Mesothelial cell of epicardium (in vitro differentiated cells): ENCODE measurements around the gene NDUFS8. TPM values are rescaled to one million over a fixed set of nuclear protein-coding genes. Genes with fewer than 3 reads are reported as not detected.

Experiments
- DNase-seq, 2 experiments: peaks; one replicate each; pipeline ENCODE4 v3.0.0; 2021; ENCODE audit warnings: low spot score in 2 of 2; ENCODE audit not compliant: unreplicated experiment in 2 of 2
- H3K27ac Mint-ChIP-seq: 2 replicates; pipeline ENCODE4 v1.8.0; 2021; ENCODE audit warnings: mixed read lengths
- H3K27me3 Mint-ChIP-seq: 2 replicates; pipeline ENCODE4 v1.8.0; 2021; ENCODE audit warnings: low read depth, mixed read lengths
- H3K36me3 Mint-ChIP-seq: 2 replicates; pipeline ENCODE4 v1.8.0; 2021; ENCODE audit warnings: mixed read lengths
- H3K4me1 Mint-ChIP-seq: 2 replicates; pipeline ENCODE4 v1.8.0; 2021; ENCODE audit warnings: mixed read lengths
- H3K4me3 Mint-ChIP-seq: 2 replicates; pipeline ENCODE4 v1.8.0; 2021; ENCODE audit warnings: mild to moderate bottlenecking, moderate library complexity, mixed read lengths
- H3K9me3 Mint-ChIP-seq: 2 replicates; pipeline ENCODE4 v1.8.0; 2021; ENCODE audit warnings: mixed read lengths
- total RNA-seq: library from RNA; stranded (reverse); gene quantifications from 3 replicates; pipeline ENCODE4 v1.2.1, GENCODE V29; 2021
- TF ChIP-seq, protein P1 (sequence below): fragments of 200-600 bp; sonication (generic); IDR thresholded peaks from one replicate; pipeline ENCODE4 v1.5.0; 2021; ENCODE audit warnings: antibody characterized with exemption; ENCODE audit not compliant: unreplicated experiment

Gene NDUFS8
- total RNA-seq, 1 donor from 2014 or later = 132 TPM

GRCh38 chr11:68032003-68032402 is 1.5 kb downstream of the NDUFS8 start:
- H3K4me3 Mint-ChIP-seq = peak overlapping the region; percentile 92

GRCh38 chr11:68032997-68033707 is 2.7 kb downstream of the NDUFS8 start:
- H3K4me1 Mint-ChIP-seq = peaks cover 24% of the 10 kb centered on the region
- TF ChIP-seq, protein P1, sequence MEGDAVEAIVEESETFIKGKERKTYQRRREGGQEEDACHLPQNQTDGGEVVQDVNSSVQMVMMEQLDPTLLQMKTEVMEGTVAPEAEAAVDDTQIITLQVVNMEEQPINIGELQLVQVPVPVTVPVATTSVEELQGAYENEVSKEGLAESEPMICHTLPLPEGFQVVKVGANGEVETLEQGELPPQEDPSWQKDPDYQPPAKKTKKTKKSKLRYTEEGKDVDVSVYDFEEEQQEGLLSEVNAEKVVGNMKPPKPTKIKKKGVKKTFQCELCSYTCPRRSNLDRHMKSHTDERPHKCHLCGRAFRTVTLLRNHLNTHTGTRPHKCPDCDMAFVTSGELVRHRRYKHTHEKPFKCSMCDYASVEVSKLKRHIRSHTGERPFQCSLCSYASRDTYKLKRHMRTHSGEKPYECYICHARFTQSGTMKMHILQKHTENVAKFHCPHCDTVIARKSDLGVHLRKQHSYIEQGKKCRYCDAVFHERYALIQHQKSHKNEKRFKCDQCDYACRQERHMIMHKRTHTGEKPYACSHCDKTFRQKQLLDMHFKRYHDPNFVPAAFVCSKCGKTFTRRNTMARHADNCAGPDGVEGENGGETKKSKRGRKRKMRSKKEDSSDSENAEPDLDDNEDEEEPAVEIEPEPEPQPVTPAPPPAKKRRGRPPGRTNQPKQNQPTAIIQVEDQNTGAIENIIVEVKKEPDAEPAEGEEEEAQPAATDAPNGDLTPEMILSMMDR = no peak
- H3K27ac Mint-ChIP-seq = no peak overlapping the region
- H3K9me3 Mint-ChIP-seq = no peaks in the 10 kb centered on the region
- H3K36me3 Mint-ChIP-seq = peaks cover 4% of the 10 kb centered on the region
- H3K4me3 Mint-ChIP-seq = no peak overlapping the region
- DNase-seq = no peak
- H3K27me3 Mint-ChIP-seq = no peaks in the 10 kb centered on the region

More at GRCh38 chr11:68032003-68032402, 1.5 kb downstream of the NDUFS8 start:
- Mint-ChIP-seq H3K36me3 (peaks cover 4% of the 10 kb centered on the region), H3K9me3 (no peaks in the 10 kb centered on the region), H3K27ac (peak overlapping the region; percentile 6), H3K27me3 (no peaks in the 10 kb centered on the region), H3K4me1 (peaks cover 26% of the 10 kb centered on the region)
- TF ChIP-seq, protein P1 = no peak
- no peak for DNase-seq

GRCh38 chr11:68033708-68034045 is 3.2 kb downstream of the NDUFS8 start:
- Mint-ChIP-seq H3K27ac (no peak overlapping the region), H3K4me3 (no peak overlapping the region), H3K36me3 (peaks cover 4% of the 10 kb centered on the region), H3K4me1 (peaks cover 22% of the 10 kb centered on the region), H3K9me3 (no peaks in the 10 kb centered on the region), H3K27me3 (no peaks in the 10 kb centered on the region)
- TF ChIP-seq, protein P1 = no peak
- no peak for DNase-seq

DNA sequence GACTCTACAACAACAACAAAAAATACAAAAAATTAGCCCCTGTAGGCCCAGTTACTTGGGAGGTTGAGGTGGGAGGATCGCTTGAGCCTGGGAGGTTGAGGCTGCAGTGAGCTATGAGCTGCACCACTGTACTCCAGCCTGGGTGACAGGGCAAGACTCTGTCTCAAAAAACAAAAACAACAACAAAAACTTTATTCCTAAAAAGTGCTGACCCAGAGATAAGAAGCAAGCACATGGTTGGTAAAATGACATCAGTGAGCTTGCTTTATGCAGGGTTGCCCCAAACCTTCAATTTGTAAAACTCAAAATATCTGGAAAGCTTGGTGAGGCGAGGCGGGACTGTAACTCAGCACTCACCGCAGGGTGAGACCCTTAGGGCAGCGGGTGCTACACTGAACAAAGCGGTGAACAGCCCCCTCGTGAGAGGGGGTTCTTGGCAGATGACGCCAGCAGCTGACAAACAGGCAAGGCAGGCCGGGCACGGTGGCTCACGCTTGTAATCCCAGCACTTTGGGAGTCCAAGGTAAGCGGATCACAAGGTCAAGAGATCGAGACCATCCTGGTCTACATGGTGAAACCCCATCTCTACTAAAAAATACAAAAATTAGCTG is 4.9 kb downstream of the NDUFS8 start:
- Mint-ChIP-seq H3K27me3 (no peaks in the 10 kb centered on the region), H3K36me3 (peaks cover 4% of the 10 kb centered on the region), H3K27ac (no peak overlapping the region), H3K4me3 (no peak overlapping the region), H3K9me3 (no peaks in the 10 kb centered on the region), H3K4me1 (peaks cover 13% of the 10 kb centered on the region)
- TF ChIP-seq, protein P1 = no peak
- no peak for DNase-seq

DNA sequence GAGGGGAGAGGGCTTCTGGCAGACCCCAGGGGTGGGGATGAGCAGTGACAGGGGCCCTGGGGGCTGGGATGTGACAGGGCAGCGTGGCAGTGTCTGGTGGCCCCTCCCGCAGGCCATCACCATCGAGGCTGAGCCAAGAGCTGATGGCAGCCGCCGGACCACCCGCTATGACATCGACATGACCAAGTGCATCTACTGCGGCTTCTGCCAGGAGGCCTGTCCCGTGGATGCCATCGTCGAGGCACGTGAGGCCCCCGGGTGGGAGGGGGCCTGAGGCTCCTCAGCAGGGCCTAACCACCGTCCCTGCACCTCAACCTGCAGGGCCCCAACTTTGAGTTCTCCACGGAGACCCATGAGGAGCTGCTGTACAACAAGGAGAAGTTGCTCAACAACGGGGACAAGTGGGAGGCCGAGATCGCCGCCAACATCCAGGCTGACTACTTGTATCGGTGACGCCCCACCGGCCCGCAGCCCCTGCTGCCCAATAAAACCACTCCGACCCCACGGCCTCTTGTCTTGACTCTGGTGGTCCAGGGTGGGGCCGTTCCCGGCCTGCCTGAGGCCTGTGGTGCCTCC is 5.7 kb downstream of the NDUFS8 start:
- H3K36me3 Mint-ChIP-seq = peaks cover 4% of the 10 kb centered on the region
- H3K27me3 Mint-ChIP-seq = no peaks in the 10 kb centered on the region
- TF ChIP-seq, protein P1 = no peak
- peaks cover 11% of the 10 kb centered on the region for H3K4me1 Mint-ChIP-seq
- DNase-seq = no peak
- H3K4me3 Mint-ChIP-seq = no peak overlapping the region
- no peaks in the 10 kb centered on the region for H3K9me3 Mint-ChIP-seq
- no peak overlapping the region for H3K27ac Mint-ChIP-seq
